Tibial nerve (tissue), 4 donors: ENCODE results near the gene SUSD1. TPM values are rescaled to one million over a fixed set of nuclear protein-coding genes. Genes with fewer than 3 reads are reported as not detected.

Experiments
- DNase-seq, 2 donors: peaks; one replicate each; pipeline ENCODE4 v3.0.0-alpha.2; 2019; ENCODE audit warnings: low spot score in 2 of 2
- H3K27ac ChIP-seq, 4 donors: fragments of 200-600 bp; sonication (generic) in 3 of 4; one replicate each; pipeline ENCODE4 v1.5.1; 2017 to 2019; ENCODE audit warnings: mild to moderate bottlenecking in 1 of 4
- H3K27me3 ChIP-seq, 2 donors: fragments of 200-600 bp; sonication (generic) in 1 of 2; one replicate each; pipeline versions ENCODE4 v1.5.1 to v1.6.0; 2017 to 2019
- H3K36me3 ChIP-seq, 3 donors: fragments of 200-600 bp; sonication (generic); one replicate each; pipeline ENCODE4 v1.5.1; 2018 to 2019
- H3K4me1 ChIP-seq, 4 donors: fragments of 200-600 bp; sonication (generic) in 3 of 4; one replicate each; pipeline ENCODE4 v1.5.1; 2017 to 2019
- H3K4me3 ChIP-seq, 4 donors: fragments of 200-600 bp; sonication (generic) in 3 of 4; one replicate each; pipeline ENCODE4 v1.5.1; 2017 to 2019; ENCODE audit warnings: mild to moderate bottlenecking in 1 of 4, moderate library complexity in 1 of 4
- H3K9me3 ChIP-seq, 4 donors: fragments of 200-600 bp; sonication (generic) in 3 of 4; one replicate each; pipeline ENCODE4 v1.5.1; 2017 to 2019
- EP300 ChIP-seq, 2 donors: sonication (generic); formaldehyde crosslinking; IDR thresholded peaks; one replicate each; pipeline ENCODE4 v1.6.1; 2017; ENCODE audit warnings: antibody characterized with exemption in 2 of 2, mild to moderate bottlenecking in 1 of 2
- POLR2A ChIP-seq, 2 donors: fragments of 450-650 bp; IDR thresholded peaks; one replicate each; pipeline ENCODE4 v1.6.1; 2017; ENCODE audit warnings: antibody characterized with exemption in 2 of 2, mild to moderate bottlenecking in 2 of 2, moderate library complexity in 2 of 2
- WGBS, 2 donors: methylation state at CpG; one replicate each; pipeline ENCODE4 v1.1.5; 2018; 5-methylcytosine and 5-hydroxymethylcytosine counted together
- total RNA-seq, 4 donors: library from RNA; depleted of rRNA; stranded (reverse); fragments of >200 nt; gene quantifications; one replicate each; pipeline ENCODE4 v1.1.0, GENCODE V29; 2016
- TF ChIP-seq, protein P1 (sequence below), 5 experiments: fragments of 200-600 bp in 3 of 5; fragments of 450-650 bp in 2 of 5; sonication (generic) in 3 of 5; IDR thresholded peaks; one replicate each; pipeline ENCODE4 v1.5.1; 2016 to 2019; ENCODE audit warnings: antibody characterized with exemption in 5 of 5, mild to moderate bottlenecking in 3 of 5, moderate library complexity in 2 of 5

The SUSD1 gene
- 10 to 100 TPM in 2 of 4 donors, 1 to 10 TPM in 2; 6.9 to 19.8 (median 11.5) TPM for total RNA-seq

DNA sequence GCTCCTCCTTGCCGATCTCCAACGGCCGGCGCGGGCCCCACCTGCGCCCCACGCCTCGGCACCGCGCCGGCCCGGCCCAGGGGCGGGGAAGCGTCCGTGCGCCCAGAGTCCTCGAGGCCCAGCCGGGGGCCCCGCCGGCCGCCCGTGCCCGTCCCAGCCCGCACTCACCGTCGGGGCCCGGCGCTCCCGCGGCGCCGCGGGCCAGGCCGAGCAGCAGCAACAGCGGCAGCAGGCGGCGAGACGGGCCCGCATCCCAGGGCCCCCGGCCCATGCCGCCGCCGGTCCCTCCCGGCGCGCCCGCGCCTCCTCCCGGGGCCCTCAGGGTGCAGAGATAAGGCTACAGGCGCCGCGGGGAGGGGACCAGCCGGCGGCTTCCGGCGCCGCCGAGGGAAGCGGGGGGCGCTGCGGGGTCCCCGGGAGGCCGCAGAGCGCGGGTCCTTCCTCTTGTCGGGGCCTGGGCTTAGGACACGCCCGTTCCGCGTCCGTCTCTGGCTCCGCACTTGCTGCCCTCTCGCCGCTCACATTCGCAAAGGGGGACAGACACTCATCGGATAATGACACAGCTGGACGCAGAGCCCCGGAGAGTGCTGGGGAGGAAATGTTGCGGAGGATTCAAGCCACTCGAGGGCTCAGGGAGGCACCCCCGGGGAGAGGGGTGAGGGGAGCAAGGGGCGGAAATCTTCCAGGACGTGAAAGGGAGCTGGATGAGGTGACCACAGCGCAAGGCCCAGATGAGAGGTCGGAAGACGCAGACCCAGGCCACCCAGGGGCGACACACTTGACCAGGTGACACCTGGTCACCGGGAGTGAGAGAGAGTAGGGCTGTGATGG, at the start of gene SUSD1:
Gene SUSD1 (minus strand): TSS at position 333 of the 831 bp plus-strand sequence. CDS start 62 bp downstream, at position 271.
- H3K27me3 ChIP-seq = peaks cover 0 to 12% of the 10 kb centered on the region in 2 donors
- peak within 1 kb of the TSS in 3 of 4 donors; percentile 55 to 86 (median 66) for H3K27ac ChIP-seq
- H3K36me3 ChIP-seq = no peaks in the 10 kb centered on the region
- WGBS, 2 donors = 3 to 13% methylated on average over 11 to 54 of the region's 88 CpGs
- H3K4me3 ChIP-seq = peak within 1 kb of the TSS; percentile 45 to 74 (median 58)
- no peaks in the 10 kb centered on the region for H3K9me3 ChIP-seq
- TF ChIP-seq EP300 (IDR thresholded peaks at IDR 0.05) = no peak
- TF ChIP-seq, protein P1, sequence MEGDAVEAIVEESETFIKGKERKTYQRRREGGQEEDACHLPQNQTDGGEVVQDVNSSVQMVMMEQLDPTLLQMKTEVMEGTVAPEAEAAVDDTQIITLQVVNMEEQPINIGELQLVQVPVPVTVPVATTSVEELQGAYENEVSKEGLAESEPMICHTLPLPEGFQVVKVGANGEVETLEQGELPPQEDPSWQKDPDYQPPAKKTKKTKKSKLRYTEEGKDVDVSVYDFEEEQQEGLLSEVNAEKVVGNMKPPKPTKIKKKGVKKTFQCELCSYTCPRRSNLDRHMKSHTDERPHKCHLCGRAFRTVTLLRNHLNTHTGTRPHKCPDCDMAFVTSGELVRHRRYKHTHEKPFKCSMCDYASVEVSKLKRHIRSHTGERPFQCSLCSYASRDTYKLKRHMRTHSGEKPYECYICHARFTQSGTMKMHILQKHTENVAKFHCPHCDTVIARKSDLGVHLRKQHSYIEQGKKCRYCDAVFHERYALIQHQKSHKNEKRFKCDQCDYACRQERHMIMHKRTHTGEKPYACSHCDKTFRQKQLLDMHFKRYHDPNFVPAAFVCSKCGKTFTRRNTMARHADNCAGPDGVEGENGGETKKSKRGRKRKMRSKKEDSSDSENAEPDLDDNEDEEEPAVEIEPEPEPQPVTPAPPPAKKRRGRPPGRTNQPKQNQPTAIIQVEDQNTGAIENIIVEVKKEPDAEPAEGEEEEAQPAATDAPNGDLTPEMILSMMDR (IDR thresholded peaks at IDR 0.05) = no peak
- TF ChIP-seq POLR2A (IDR thresholded peaks at IDR 0.05) = no peak
- DNase-seq = no peak
- peaks cover 0 to 16% (median 12%) of the 10 kb centered on the region in 4 donors for H3K4me1 ChIP-seq

DNA sequence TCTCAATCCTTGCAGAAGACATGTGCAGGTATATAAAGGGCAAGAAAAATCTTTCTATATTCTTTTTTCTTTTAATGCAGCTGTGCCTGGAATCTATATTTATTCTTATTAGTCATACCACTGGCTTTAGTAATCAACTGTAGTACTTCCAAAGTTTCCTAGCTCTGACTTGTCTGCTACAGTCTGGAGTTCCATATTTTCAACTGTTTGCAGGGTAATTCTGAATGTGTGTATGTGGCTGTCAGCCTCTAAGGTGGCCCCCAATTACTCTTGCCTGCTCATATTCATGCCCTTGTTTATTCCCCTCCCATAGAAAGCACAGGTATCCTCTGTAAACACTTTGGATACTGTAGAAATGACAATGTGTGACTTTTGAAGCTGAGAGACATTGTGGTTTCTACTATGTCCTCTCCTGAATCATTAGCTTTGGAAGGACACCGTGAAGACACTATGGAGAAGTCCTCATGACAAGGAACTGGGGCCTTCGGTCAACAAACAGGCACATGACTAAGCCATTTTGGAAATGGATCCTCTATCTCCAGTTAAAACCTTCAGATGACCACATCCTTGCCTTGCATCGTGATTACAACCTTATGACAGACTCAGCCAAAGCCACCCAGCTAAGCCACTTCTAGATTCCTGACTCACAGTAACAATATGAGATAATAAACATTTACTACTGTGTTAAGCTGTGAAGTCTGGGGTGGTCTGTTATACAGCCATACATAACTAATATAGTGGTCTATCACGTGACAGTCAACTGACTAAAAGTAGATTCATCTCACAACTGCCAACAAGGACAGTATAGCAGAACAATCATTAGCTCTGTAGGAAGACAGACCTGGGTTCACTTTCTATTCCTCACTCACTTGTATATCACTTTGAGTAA, 49.5 kb upstream of the SUSD1 start:
- no peaks in the 10 kb centered on the region for H3K9me3 ChIP-seq
- H3K4me3 ChIP-seq = no peak overlapping the region
- H3K36me3 ChIP-seq = peaks cover 0 to 68% (median 0%) of the 10 kb centered on the region in 3 donors
- no peaks in the 10 kb centered on the region for H3K4me1 ChIP-seq
- DNase-seq = no peak
- no peaks in the 10 kb centered on the region for H3K27me3 ChIP-seq
- no peak overlapping the region for H3K27ac ChIP-seq
- TF ChIP-seq, protein P1 (IDR thresholded peaks at IDR 0.05) = no peak
- no peak for TF ChIP-seq EP300 (IDR thresholded peaks at IDR 0.05)
- TF ChIP-seq POLR2A (IDR thresholded peaks at IDR 0.05) = no peak
- WGBS, 2 donors = 91 to 97% methylated on average over 4 of the region's 4 CpGs

DNA sequence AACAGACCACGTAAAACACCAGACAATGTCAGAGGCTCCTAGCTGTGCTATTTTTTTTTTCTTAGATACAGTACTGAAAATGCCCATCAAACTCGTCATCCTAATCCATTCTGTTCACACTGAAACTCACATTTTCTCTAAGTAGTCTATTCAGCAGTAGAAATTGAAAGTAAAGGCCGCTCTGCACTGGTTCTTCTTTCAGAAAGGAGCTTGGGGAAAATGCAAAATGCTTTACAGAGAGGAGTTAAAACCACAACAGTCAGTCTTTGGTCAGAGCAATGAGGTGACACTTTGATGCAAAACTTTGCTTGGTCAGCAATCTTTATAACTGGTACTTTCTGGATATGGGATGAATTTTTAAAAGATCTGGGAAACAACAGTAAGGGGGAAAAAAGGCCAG, 43.8 kb upstream of the SUSD1 start:
- WGBS, 2 donors = 42 to 60% methylated on average over 3 of the region's 3 CpGs
- Histone ChIP-seq H3K4me1 (no peaks in the 10 kb centered on the region), H3K27me3 (no peaks in the 10 kb centered on the region), H3K9me3 (no peaks in the 10 kb centered on the region), H3K4me3 (no peak overlapping the region), H3K27ac (no peak overlapping the region), H3K36me3 (peaks cover 0 to 52% (median 0%) of the 10 kb centered on the region in 3 donors)
- DNase-seq = no peak
- TF ChIP-seq EP300 (IDR thresholded peaks at IDR 0.05) (no peak), POLR2A (IDR thresholded peaks at IDR 0.05) (no peak)
- TF ChIP-seq, protein P1 (IDR thresholded peaks at IDR 0.05) = no peak

DNA sequence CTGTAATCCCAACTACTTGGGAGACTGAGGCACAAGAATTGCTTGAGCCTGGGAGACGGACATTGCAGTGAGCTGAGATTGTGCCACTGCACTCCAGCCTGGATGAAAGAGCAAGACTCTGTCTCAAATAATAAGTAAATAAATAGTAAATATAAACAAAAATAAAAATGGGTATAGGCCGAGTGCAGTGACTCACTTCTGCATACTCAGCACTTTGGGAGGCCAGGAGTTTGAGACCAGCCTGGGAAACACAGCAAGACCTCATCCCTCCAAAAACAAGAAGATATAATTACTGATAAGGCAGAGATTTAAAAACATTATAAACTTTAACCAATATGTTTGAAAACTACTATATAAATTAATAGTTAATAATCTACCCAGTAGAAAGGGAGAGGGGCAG, 37.8 kb upstream of the SUSD1 start:
- no peak overlapping the region for H3K4me3 ChIP-seq
- H3K27me3 ChIP-seq = no peaks in the 10 kb centered on the region
- WGBS, 2 donors = 90% methylated on average over 2 of the region's 2 CpGs
- H3K4me1 ChIP-seq = no peaks in the 10 kb centered on the region
- TF ChIP-seq POLR2A (IDR thresholded peaks at IDR 0.05) (no peak), EP300 (IDR thresholded peaks at IDR 0.05) (no peak)
- TF ChIP-seq, protein P1 (IDR thresholded peaks at IDR 0.05) = no peak
- peaks cover 0 to 92% (median 5%) of the 10 kb centered on the region in 3 donors for H3K36me3 ChIP-seq
- peaks cover 0 to 11% (median under 1%) of the 10 kb centered on the region in 4 donors for H3K9me3 ChIP-seq
- H3K27ac ChIP-seq = no peak overlapping the region
- no peak for DNase-seq
